ENCODE data around the gene MAP3K7. TPM values are rescaled to one million over a fixed set of nuclear protein-coding genes. Genes with fewer than 3 reads are reported as not detected.
"Not testable (repeated sequence)": the region's sequence is repeated elsewhere in the genome, so short reads cannot be mapped to it uniquely, and the experiment has no call there.

MAP3K7 gene
- total and polyA plus RNA-seq, 5 donors = 10.8 to 20.9 (median 20.2) TPM

DNA sequence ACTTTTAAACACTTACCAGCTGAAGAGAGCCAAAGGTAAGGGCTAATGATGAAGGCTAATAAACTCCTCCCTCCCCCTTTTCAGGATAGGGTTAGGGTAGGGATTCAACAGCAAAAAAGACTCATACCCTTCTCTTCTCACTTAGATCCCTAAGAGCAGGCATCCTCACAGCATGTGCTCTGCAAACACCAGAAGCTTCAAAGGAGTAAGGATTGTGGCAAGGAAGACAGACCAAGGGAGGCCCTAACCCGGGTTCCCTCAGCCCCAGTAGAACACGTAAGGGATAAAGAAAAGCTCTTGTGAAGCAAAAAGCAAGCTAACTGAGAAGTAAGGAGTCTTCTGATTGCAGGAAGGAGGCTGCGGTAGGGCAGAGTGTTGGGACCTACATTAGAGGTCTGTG, 11.6 kb downstream of the MAP3K7 start:
- ATAC-seq = no peak
- intact Hi-C loops (cut with DNase I) = no loop called here

DNA sequence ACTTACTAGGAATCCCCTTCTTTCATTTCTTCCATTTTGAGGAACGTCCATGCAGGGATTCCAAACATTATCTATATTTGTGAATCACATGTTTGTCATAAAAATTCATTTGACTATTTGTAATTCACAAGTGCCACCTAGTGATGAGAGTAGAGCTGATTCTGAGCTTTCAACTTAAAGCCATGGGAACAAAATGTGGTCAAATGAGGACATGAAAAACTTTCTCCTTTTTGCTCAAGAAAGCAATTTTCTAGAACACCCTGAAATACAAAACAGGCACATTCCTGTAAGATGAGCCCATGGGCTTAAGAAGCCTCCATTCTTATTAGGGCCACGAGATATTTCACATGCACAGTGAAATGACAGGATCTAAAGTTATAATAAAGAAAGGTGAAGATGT, 12.3 kb downstream of the MAP3K7 start:
- ATAC-seq (no peak), DNase-seq (no peak)
- Histone ChIP-seq H3K4me1 (ENCODE audit: control insufficient read depth, insufficient read depth, low read length) (no peaks in the 10 kb centered on the region), H3K4me3 (ENCODE audit: low read length) (no peak overlapping the region), H3K27ac (ENCODE audit: low read length) (no peak overlapping the region), H3K27me3 (ENCODE audit: control insufficient read depth, insufficient read depth) (no peaks in the 10 kb centered on the region), H3K9me3 (ENCODE audit: control insufficient read depth, low read length) (no peaks in the 10 kb centered on the region)
- 48% methylated on average over 2 of the region's 2 CpGs for WGBS
- intact Hi-C loops (cut with DNase I) = no loop called here

More for the DNA sequence above, 11.6 kb downstream of the MAP3K7 start:
- no peak for DNase-seq
- WGBS = 70% methylated on average over 3 of the region's 3 CpGs
- Histone ChIP-seq H3K4me1 (ENCODE audit: control insufficient read depth, insufficient read depth, low read length) (no peaks in the 10 kb centered on the region), H3K4me3 (ENCODE audit: low read length) (no peak overlapping the region), H3K27ac (ENCODE audit: low read length) (no peak overlapping the region), H3K9me3 (ENCODE audit: control insufficient read depth, low read length) (no peaks in the 10 kb centered on the region), H3K27me3 (ENCODE audit: control insufficient read depth, insufficient read depth) (no peaks in the 10 kb centered on the region)

DNA sequence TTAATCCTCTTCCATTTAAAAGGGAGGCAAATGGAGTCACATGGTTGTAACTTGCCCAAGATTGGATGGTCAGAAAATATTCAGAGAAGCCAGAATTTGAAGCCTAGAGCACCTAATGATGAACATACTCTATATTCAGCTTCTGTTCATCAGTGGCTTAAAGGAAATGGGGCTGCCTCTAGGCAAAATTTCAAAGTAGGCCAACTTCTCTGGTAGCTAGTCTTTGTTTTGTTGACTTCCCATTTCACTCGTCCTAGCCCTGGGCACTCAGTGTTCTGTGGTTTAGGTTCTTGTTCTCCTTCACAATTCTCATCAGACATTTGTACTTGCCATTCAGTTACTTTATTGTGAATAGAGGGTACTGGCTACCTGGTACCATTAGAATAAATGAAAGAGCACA, 13.2 kb downstream of the MAP3K7 start:
- Histone ChIP-seq H3K9me3 (ENCODE audit: control insufficient read depth, low read length) (no peaks in the 10 kb centered on the region), H3K4me1 (ENCODE audit: control insufficient read depth, insufficient read depth, low read length) (no peaks in the 10 kb centered on the region), H3K27me3 (ENCODE audit: control insufficient read depth, insufficient read depth) (no peaks in the 10 kb centered on the region), H3K4me3 (ENCODE audit: low read length) (no peak overlapping the region), H3K27ac (ENCODE audit: low read length) (no peak overlapping the region)
- WGBS = 71% methylated on average over 1 of the region's 1 CpG
- ATAC-seq (no peak), DNase-seq (no peak)
- intact Hi-C loops (cut with DNase I) = no loop called here

DNA sequence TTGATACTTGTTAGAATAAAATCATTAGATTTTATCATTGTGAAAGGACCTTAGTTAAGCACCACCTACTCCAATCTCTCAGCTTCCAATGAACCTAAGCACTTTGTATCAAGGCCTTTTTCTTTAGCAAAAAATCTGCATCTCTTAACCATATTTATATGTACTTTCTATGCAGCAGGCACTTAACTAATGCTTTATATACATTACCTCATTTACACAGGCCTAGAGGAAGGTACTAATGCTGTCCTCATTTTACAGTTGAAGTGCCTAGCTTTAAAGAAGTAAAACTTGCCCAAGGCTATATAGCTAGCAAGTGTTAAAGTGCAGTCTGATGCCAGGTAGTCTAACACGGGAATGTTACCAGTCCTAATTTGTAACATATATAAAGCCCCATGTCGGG, 14.0 kb downstream of the MAP3K7 start:
- no peaks in the 10 kb centered on the region for H3K27me3 ChIP-seq (ENCODE audit: control insufficient read depth, insufficient read depth)
- H3K4me3 ChIP-seq (ENCODE audit: low read length) = no peak overlapping the region
- 83% methylated on average over 2 of the region's 2 CpGs for WGBS
- intact Hi-C loops (cut with DNase I) = no loop called here
- DNase-seq (no peak), ATAC-seq (no peak)
- no peaks in the 10 kb centered on the region for H3K9me3 ChIP-seq (ENCODE audit: control insufficient read depth, low read length)
- no peaks in the 10 kb centered on the region for H3K4me1 ChIP-seq (ENCODE audit: control insufficient read depth, insufficient read depth, low read length)
- H3K27ac ChIP-seq (ENCODE audit: low read length) = no peak overlapping the region

DNA sequence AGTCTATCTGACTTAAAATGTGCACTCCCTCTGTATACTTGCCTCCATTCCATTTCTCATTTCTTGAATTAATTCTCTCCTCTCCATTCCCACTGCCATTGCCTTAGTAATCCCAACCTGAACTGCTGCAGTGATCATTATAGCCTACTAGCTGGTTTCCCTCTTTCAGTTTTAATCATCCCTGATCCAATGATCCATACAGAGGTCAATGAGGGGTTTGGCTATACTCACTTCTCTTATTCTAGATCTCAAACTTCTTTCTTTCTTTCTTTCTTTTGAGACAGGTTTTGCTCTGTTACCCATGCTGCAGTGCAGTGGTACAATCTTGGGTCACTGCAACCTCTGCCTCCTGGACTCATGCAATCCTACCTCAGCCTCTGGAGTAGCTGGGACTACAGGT, 17.6 kb downstream of the MAP3K7 start:
- ATAC-seq (no peak), DNase-seq (no peak)
- Histone ChIP-seq H3K4me3 (ENCODE audit: low read length) (no peak overlapping the region), H3K9me3 (ENCODE audit: control insufficient read depth, low read length) (no peaks in the 10 kb centered on the region), H3K27me3 (ENCODE audit: control insufficient read depth, insufficient read depth) (no peaks in the 10 kb centered on the region), H3K4me1 (ENCODE audit: control insufficient read depth, insufficient read depth, low read length) (no peaks in the 10 kb centered on the region), H3K27ac (ENCODE audit: low read length) (no peak overlapping the region)
- intact Hi-C loops (cut with DNase I) = no loop called here

DNA sequence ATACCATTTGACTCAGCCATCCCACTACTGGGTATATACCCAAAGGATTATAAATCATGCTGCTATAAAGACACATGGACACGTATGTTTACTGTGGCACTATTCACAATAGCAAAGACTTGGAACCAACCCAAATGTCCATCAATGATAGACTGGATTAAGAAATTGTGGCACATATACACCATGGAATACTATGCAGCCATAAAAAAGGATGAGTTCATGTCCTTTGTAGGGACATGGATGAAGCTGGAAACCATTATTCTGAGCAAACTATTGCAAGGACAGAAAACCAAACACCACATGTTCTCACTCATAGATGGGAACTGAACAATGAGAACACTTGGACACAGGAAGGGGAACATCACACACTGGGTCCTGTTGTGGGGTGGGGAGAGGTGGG, 19.2 kb downstream of the MAP3K7 start:
- H3K4me3 ChIP-seq (ENCODE audit: low read length); H3K27ac ChIP-seq (ENCODE audit: low read length); ATAC-seq; H3K4me1 ChIP-seq (ENCODE audit: control insufficient read depth, insufficient read depth, low read length); H3K27me3 ChIP-seq (ENCODE audit: control insufficient read depth, insufficient read depth); H3K9me3 ChIP-seq (ENCODE audit: control insufficient read depth, low read length); DNase-seq; intact Hi-C loops (cut with DNase I): not testable (repeated sequence)
- 96% methylated on average over 1 of the region's 1 CpG for WGBS

DNA sequence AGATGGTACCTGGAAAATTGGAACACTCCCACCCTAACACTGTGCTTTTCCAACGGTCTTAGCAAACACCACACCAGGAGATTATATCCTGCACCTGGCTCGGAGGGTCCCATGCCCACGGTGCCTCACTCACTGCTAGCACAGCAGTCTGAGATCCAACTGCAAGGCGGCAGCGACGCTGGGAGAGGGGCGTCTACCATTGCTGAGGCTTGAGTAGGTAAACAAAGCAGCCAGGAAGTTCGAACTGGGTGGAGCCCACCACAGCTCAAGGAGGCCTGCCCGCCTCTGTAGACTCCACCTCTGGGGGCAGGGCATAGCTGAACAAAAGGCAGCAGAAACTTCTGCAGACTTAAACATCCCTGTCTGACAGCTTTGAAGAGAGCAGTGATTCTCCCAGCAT, 24.5 kb downstream of the MAP3K7 start:
- 95% methylated on average over 8 of the region's 9 CpGs for WGBS
- H3K4me1 ChIP-seq (ENCODE audit: control insufficient read depth, insufficient read depth, low read length); ATAC-seq; H3K27ac ChIP-seq (ENCODE audit: low read length); H3K4me3 ChIP-seq (ENCODE audit: low read length); H3K9me3 ChIP-seq (ENCODE audit: control insufficient read depth, low read length); H3K27me3 ChIP-seq (ENCODE audit: control insufficient read depth, insufficient read depth); intact Hi-C loops (cut with DNase I): not testable (repeated sequence)
- DNase-seq = peak in 1 of 3 donors; percentile 25

DNA sequence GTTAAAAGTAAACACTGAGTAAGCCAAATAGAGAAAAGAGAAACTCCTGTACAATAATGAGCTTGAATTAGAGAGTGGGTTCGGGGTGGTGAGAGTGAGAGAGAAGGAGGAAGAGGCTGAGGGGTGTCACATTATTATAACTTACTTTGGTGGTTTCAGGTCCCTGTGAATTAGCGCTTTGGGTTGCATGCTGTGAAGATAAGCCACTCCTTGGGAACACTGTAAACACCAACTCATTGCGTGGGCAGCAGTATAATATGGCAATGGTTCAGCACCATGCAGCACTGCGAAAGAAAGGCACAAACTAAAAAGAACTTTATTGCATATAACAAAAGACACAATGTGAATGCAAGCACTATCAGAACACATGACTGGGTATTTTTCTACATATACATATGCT, 26.9 kb downstream of the MAP3K7 start:
- Histone ChIP-seq H3K4me3 (ENCODE audit: low read length) (no peak overlapping the region), H3K27me3 (ENCODE audit: control insufficient read depth, insufficient read depth) (no peaks in the 10 kb centered on the region), H3K4me1 (ENCODE audit: control insufficient read depth, insufficient read depth, low read length) (no peaks in the 10 kb centered on the region), H3K9me3 (ENCODE audit: control insufficient read depth, low read length) (no peaks in the 10 kb centered on the region), H3K27ac (ENCODE audit: low read length) (no peak overlapping the region)
- ATAC-seq = no peak
- DNase-seq = no peak
- WGBS = 94% methylated on average over 4 of the region's 4 CpGs
- intact Hi-C loops (cut with DNase I) = no loop called here

DNA sequence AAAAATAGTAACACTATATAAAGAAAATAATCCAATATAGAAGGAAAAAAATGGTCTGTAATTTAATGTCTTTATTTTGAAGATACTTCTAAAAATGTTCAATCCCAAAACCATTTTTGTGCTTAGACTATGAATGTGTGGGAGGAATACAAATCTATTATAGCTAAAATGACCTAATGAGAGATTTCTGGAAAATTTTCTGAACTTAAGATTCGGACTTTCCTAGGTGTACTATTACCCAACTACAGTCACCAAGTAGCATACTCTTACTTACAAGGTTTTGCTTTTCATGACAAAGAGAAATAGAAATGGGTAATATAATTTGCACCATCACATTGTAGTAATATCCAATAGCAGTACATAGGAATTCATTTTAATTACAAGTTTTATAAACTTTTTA, 29.9 kb downstream of the MAP3K7 start:
- DNase-seq (no peak), ATAC-seq (no peak)
- no peaks in the 10 kb centered on the region for H3K27me3 ChIP-seq (ENCODE audit: control insufficient read depth, insufficient read depth)
- no peaks in the 10 kb centered on the region for H3K4me1 ChIP-seq (ENCODE audit: control insufficient read depth, insufficient read depth, low read length)
- no peak overlapping the region for H3K27ac ChIP-seq (ENCODE audit: low read length)
- 89% methylated on average over 1 of the region's 1 CpG for WGBS
- H3K4me3 ChIP-seq (ENCODE audit: low read length) = no peak overlapping the region
- H3K9me3 ChIP-seq (ENCODE audit: control insufficient read depth, low read length) = no peaks in the 10 kb centered on the region
- intact Hi-C loops (cut with DNase I) = no loop called here

DNA sequence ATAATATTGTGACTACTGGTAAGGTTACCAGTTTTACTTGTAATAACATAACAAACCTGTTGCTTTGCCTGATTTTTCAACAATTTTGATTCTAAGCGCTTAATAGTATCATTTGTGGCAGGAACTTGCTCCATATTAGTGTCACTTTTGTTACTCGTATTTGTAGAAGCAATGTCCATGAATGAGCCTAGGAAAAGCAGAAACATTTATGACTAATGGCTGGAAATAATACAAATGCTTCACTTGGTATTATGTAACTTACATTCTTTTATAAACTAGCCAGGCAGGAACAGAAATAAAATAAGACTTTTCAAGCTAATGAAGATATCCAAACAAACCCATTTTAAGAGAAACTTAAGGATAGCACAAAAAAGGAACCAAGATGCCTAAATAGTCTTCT, 38.9 kb downstream of the MAP3K7 start:
- H3K4me1 ChIP-seq (ENCODE audit: control insufficient read depth, insufficient read depth, low read length) = no peaks in the 10 kb centered on the region
- intact Hi-C loops (cut with DNase I) = no loop called here
- no peak overlapping the region for H3K27ac ChIP-seq (ENCODE audit: low read length)
- H3K9me3 ChIP-seq (ENCODE audit: control insufficient read depth, low read length) = no peaks in the 10 kb centered on the region
- H3K27me3 ChIP-seq (ENCODE audit: control insufficient read depth, insufficient read depth) = no peaks in the 10 kb centered on the region
- ATAC-seq (no peak), DNase-seq (no peak)
- WGBS = 93% methylated on average over 2 of the region's 2 CpGs
- no peak overlapping the region for H3K4me3 ChIP-seq (ENCODE audit: low read length)

DNA sequence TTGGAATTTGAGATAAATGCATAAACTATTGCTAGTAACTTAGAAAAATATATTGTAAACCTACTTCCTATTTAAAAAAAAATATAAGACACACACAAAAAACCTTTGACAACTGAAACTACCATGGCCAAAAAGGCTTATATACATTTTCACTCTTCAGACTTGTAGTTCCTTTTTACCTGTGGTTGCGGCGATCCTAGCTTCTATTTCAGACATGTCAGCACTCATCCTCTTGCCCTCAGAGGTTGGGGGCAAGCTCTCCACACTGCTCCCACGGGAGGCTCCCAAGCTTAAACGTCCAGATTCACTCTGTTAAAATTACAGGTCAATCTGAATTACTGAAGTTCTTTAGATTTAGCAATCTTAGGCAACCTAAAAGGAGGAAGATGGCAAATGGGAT, 39.8 kb downstream of the MAP3K7 start:
- no peak for ATAC-seq
- intact Hi-C loops (cut with DNase I) = no loop called here
- Histone ChIP-seq H3K27ac (ENCODE audit: low read length) (no peak overlapping the region), H3K27me3 (ENCODE audit: control insufficient read depth, insufficient read depth) (no peaks in the 10 kb centered on the region), H3K4me3 (ENCODE audit: low read length) (no peak overlapping the region), H3K9me3 (ENCODE audit: control insufficient read depth, low read length) (no peaks in the 10 kb centered on the region), H3K4me1 (ENCODE audit: control insufficient read depth, insufficient read depth, low read length) (no peaks in the 10 kb centered on the region)
- 69% methylated on average over 4 of the region's 4 CpGs for WGBS
- no peak for DNase-seq

DNA sequence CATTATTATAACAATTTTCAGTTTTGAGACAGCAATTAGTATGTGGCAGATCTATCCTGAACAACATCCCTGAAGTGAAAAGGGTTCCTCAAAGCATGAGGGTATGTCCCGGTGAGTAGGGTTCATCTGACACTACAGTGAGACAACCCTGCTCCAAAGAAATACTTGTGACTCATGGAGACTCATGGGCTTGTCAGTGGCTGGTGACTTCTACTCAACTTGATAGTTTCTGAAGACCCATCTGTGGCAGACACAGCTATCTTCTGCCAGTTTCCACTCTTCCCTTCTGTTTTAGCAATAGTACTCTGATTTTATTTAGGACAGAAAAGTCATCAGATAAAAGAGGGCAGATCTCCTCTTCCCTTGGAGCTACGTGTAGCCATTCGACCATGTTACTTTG, 41.4 kb downstream of the MAP3K7 start:
- WGBS = 94% methylated on average over 3 of the region's 3 CpGs
- H3K4me1 ChIP-seq (ENCODE audit: control insufficient read depth, insufficient read depth, low read length) = no peaks in the 10 kb centered on the region
- H3K27ac ChIP-seq (ENCODE audit: low read length) = no peak overlapping the region
- DNase-seq (no peak), ATAC-seq (no peak)
- H3K9me3 ChIP-seq (ENCODE audit: control insufficient read depth, low read length) = no peaks in the 10 kb centered on the region
- H3K4me3 ChIP-seq (ENCODE audit: low read length) = no peak overlapping the region
- no peaks in the 10 kb centered on the region for H3K27me3 ChIP-seq (ENCODE audit: control insufficient read depth, insufficient read depth)
- intact Hi-C loops (cut with DNase I) = no loop called here

All from right cardiac atrium (tissue), 5 donors.